ENCODE measurements around the gene MBD2. TPM values are rescaled to one million over a fixed set of nuclear protein-coding genes. Genes with fewer than 3 reads are reported as not detected.

MBD2 gene
- total and polyA plus RNA-seq, 2 of the 8 experiments (the other 6 are each of a cell fraction or from before 2014, with no cell fraction given) = 36.2 to 52.7 TPM

- no peak for TF ChIP-seq RFX5 (IDR thresholded peaks at IDR 0.05; ENCODE audit: borderline replicate concordance, low read depth, low read length)
Observed at GRCh38 chr18:54151376-54151775, 73.1 kb downstream of the MBD2 start (continued).

Measured in H1 (cell line).